HG03066 (cell line): Measurements from ENCODE around the gene SLU7.
"Not testable (repeated sequence)": the region's sequence is repeated elsewhere in the genome, so short reads cannot be mapped to it uniquely, and the experiment has no call there.

Experiments used
- ATAC-seq: cut with Tn5 transposase; IDR thresholded peaks from one replicate; pipeline ENCODE4 v1.9.1; 2021; ENCODE audit warnings: low read depth; ENCODE audit not compliant: unreplicated experiment

The SLU7 gene

DNA sequence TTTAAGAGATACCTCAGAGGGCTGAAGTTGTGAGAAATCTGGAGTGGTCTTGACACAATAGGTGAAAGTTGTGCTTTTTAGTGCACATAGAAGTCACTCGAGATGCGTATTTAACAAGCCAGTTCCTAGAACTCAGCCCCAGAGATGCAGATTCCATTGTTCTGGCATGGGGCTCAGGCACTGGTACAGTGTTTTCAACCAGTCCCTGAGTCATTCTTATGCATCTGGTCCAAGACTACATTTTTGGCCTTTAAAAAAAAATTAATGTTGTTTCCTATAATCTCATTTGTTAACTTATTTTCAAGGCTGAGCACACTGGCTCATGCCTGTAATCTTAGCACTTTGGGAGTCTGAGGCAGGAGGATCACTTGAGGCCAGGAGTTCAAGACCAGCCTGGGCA, 32.4 kb upstream of the SLU7 start:
- ATAC-seq = no peak

DNA sequence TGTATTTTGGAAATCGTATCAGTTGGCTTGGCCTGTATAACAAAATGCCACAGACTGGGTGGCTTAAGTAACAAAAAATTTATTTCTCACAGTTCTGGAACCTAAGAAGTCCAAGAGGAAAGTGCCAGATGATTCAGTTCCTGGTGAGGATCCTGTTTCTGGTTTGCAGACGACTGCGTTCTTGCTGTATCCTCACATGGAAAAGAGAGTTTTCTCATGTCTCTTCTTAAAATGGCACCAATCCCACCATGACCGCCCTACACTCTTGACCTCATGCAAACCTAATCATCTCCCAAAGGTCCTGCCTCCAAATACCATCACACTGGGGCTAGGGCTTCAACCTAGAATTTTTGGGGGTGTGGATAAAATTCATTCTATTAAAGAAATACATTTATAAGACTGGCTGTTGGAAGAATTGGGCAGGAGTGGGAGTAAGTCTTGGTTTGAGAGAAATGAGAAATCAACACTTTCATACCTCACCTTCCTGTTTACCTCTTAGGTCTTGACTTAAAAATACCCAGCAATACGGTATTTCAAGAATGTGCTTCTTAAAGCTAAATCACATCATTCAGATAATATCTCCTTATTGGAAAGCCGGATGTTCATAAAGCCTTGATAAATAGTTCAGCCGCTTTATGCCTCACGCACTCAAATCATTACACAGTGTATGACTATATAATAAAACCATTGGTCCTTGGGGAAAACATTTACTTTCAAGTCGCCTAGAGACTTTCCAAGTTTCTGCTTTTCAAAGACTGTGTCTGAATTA, 31.5 kb upstream of the SLU7 start:
- peak; percentile 53 for ATAC-seq

DNA sequence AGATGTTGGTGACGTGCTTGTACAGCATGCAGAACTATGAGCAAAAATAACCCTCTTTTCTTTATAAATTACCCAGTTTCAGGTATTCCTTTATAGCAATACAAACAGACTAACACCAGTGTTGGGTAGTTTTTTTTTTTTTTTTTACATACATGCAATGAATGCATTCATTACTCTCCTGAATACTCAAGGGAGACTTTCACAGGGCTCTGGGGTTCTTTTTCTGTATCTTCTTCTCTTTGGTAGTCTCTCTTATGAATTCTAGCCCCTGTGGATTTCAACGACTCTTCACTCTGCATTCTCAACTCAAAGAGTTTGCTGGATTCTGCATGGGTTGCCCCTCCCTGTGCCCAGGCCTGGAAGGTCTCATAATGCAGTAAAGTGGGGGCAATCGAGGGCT, 30.6 kb upstream of the SLU7 start:
- ATAC-seq = no peak

DNA sequence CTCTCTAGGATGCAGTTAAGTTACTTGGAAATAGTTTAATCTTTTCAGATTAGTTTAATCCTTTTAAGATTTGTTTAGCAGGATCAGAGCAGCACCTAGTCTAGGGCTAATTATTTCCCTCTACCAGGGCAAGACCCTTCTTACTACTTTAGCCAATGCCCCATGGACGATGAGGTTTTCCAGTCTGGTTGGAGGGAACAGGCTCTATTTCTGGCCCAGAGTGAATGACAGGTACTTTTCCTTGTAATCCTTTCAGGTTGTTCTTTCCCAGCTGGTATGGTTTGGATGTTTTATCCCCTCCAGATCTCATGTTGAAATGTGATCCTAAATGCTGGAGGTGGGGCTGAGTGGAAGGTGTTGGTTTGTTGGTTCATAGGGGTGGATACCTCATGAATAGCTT, 30.0 kb upstream of the SLU7 start:
- ATAC-seq = no peak

DNA sequence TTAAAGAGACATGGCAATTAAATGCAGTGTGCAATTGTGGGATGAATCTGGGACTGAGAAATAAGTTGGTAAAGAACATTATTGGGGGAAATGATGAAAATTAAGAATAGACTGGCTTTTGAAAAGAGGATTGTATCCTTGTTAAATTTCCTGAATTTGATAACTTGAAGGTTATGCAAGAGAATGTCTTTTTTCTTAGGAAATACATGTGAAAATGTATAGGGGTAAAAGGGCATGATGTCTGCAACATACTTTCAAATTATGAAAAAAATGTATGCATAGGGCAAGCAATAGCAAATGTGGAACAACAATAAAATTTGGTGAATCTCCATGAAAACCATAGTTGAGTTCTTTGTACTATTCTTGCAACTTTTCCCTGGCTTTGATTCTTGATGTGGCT, 26.9 kb upstream of the SLU7 start:
- no peak for ATAC-seq

DNA sequence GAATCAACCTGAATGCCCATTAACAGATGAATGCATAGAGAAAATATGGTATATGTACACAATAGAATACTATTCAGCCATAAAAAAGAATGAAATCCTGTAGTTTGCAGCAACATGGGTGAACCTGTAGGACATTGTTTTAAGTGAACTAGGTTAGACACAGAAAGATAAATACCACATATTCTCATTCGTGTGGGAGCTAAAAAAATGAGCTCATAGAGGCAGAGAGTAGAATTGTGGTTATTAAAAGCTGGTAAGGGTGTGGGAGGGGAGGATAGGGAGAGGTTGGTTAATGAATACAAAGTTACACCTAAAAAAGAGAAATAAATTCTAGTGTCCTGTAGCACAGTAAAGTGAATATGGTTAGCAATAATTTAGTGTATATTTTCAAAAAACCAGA, 26.3 kb upstream of the SLU7 start:
- no peak for ATAC-seq

DNA sequence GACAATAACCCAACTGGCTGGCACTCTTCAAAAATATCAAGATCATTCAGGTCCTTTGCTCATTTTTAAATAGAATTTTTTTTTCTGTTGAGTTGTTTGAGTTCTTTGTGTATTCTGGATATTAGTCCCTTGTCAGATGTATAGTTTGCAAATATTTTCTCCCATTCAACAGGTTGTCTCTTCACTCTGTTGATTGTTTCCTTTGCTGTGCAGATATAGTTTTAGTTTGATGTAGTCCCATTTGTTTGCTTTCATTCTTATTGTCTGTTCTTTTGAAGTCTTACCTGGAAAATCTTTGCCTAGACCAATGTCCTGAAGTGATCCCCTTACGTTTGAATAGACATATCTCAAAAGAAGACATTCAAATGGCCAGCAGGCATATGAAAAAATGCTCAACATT, 25.5 kb upstream of the SLU7 start:
- ATAC-seq = no peak

DNA sequence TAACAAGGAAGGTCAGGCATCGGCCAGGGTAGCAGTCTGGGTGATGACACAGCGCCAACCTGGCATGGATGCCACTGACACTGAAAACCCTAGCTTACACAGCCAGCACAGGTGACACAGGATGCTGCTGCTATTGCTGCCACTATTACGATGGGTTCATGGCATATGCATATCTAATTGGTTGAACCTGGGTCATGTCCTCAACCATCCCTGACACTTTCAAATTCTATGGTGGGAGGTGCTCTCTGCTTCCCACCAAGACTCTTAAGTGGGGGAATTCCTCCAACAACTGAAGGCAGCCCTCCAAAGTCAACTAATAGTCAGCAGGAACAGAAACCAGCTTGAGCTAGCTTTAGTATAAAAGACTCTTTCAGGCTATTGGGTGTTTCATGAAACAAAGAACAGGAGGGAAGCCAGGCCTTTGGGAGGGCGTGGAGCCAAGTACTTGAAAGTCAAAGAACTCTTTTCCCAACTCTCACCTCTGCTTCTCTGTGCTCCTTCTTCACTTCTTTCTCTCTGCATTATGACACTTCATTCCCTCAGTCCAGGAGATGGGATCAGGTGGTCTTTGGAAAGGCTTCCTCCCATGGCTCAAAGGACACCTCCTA, 24.0 kb upstream of the SLU7 start:
- no peak for ATAC-seq

DNA sequence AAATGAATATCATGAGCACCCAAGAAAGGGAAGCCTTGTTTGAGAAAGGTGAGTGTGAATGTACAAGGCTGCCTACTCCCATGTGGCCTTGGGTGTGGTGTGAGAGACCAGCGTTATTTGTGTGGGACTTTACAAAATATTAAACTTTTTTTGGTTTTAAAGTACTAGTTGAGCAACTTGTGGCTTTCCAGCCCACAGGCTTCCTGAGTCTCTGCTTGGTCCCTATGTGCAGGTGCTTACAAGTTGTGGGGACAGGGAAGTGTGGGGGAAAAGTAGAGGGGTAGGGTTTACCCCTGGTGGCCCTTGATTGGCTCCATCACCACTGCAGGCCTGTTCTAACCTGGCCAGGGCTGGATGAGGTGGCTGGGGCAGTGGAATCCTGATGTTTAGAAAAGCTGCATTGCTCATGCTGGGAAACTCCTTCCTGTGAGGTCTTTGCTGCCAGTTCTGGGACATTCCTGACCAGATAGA, 22.5 kb upstream of the SLU7 start:
- no peak for ATAC-seq

DNA sequence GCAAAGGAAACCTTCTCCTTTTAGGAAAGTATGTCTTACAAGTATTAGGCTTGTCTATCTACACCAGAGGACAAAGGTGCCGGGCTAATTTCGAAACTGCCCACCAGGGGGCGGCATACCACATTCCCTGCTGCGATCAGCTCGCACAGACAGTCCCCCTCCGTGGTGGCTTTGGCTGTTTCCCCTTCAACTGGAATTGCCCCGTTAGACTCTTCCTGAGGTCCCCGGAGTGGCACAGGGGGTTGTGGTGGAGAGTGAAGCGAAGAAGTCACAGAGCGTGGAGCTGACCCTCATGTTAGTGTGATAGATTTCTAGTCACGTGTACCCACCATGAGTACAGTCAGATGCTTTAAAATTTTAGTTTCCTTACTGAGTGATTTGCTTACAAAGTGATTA, 20.3 kb upstream of the SLU7 start:
- peak; percentile 57 for ATAC-seq

DNA sequence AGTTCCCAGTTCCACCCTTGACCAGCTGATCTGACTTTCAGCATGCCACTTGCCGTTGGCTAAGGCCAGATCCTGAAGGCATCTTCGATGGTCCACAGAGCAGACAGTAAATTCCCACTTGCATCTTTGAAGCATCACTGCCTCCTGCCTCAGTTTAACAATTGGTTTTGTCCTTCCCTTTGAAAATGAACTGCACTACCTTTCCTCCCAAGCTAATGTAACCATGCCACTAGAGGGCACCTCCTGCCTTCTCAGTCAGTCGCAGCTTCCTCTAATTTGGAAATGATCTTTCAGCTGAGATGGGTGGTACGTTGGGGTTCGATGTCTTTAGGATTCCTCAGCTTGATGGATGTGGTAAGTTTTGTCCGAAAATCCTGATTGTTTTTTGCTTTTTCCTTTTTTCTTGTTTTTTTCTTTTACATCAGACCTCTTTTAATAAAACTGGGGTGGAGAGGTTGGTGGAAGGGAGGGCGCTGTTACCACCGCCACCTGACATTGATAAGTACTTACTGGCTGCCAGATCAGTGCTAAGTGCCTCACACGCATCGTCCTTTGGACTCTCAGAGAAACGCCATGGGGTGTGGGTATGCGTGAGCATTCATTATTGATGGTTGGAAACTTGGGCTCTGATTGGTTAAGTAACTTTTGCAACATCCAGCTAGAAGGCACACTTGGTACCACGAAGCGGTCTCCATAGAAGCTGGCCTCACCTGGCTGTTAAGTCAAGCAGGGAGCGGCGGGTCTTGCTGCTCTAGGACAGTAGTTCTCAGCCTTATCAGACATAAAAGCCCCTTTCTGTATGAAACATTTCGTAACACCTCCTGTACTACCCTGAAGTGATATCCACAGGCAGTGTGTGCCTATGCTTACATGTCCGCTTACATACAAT, 19.7 kb upstream of the SLU7 start:
- peak; percentile 28 for ATAC-seq

DNA sequence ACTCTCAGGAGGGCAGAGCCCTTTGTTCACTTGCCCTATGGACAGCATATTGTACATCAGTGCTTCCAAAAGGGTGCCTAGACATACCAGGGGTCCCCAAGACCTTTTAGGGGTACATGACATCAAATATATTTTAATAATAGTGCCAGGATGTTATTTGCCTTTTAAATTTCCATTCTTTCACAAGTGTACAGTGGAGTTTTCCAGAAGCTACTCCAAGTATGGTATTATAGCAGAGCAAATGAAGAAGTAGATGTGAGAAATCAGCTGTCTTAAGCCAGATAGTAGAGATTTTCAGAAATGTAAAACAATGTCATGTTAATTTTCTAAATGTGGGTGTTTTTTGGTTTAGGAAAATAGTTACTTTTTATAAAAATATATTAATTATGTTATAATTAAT, 18.4 kb upstream of the SLU7 start:
- no peak for ATAC-seq

DNA sequence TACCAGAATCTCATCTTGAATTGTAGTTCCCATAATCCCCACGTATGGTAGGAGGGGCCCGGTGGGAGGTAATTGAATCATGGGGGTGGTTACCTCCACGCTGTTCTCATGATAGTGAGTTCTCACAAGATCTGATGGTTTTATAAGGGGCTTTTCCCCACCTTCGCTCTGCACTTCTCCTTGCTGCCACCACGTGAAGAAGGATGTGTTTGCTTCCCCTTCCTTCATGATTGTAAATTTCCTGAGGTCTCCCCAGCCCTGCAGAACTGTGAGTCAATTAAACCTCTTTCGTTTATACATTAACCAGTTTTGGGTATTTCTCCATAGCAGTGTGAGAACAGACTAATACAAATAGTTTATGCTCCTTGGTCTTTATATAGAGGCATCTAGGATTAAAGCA, 17.8 kb upstream of the SLU7 start:
- ATAC-seq = not testable (repeated sequence)

DNA sequence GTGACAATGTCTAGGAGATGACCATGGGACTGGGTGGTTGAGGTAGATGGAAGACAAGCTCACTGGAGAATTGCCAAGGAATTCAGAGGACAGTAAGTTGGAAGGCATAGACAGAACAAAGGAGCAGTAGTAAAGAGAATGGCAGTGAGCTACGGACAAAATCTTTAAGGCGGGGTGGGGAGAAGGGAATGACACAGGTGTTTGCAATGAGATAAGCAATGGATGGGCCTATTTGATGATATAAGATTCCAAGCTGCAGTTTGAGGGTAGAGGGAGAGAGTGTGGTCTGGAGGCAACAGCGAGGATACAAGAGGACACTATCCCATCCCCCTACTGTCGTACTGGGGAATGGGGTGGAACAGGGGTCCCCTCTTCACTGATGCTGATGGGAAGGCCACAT, 17.1 kb upstream of the SLU7 start:
- ATAC-seq = no peak

DNA sequence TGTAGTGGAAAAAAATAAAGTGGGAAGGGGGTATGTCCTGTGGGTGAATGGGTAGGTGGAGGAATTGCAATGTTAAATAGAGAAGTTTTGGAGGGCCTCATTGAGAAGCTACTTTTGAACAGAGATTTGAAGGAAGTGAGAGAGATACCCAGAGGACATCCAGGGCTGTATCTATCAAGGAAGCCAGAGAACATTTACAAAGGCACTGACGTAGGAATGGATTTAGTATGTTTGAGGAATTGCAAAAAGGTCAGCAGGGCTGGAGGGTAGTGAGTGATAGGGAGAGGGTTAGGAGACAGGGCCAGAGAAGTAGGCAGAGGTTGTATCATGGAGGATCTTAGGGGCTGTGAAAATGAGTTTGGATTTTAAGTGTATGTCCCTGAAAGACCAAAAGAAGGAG, 16.7 kb upstream of the SLU7 start:
- ATAC-seq = no peak

DNA sequence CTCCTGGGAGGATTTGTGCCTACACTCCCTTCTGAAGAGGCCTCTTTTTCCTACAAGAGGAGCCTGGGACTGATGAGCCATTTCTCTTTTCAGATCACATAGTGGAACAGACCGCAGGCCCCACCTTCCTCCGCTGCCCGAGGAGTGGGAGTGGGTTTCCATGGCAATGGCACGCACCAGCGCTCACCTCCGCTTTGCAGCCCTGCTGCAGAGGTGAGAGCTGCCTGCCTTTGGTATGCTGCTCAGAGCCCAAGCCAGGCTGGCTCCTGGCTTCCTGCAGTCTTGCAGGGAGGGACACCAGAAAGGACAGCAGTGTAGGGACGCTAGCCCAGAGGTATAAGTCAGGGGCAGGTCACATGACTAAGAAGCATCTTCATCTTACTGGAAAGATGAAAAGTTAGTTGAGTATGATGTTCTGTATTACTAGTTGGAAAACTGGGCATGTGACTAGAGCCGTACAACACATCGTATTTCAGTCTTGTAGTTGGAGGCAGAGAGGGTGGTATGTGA, 15.2 kb upstream of the SLU7 start:
- peak; percentile 79 for ATAC-seq

DNA sequence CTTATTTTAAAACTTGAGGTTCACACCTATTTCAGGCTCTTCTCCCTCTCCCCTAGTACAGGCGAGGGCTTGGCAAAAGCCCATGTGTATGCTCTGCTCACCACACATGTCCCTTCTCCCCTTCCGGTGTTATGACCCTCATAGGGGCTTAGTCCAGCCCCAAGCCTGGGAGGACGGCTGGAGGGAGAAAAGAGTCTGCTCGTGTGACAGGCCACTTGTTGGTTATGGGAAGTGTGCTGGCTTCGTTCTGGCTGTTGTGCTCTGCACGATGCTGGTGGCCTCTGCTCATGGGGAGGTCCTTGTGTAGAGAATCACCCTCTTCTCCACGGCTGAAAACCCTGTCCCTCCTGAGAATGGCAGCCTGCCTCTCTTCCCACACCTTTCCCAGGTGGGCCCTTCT, 13.9 kb upstream of the SLU7 start:
- no peak for ATAC-seq

DNA sequence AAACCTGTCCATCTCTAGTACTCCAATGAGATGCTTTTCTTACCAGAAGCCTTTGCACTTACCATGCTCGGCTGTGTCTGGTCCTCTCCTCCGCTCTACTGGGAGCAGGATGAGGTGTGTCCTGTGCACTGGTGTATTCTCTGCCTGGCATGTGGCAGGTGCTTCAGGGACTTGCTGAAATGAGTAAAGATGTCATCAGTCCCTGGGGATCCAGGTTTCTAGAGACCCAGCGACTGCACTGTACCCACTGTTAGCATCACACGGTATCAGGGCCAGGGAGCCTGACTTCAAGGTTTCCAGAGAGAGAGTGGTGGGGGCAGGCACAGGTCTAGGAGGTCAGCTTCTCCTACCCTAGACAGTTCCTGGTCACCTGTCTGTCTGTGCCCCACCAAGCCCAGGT, 13.3 kb upstream of the SLU7 start:
- no peak for ATAC-seq

DNA sequence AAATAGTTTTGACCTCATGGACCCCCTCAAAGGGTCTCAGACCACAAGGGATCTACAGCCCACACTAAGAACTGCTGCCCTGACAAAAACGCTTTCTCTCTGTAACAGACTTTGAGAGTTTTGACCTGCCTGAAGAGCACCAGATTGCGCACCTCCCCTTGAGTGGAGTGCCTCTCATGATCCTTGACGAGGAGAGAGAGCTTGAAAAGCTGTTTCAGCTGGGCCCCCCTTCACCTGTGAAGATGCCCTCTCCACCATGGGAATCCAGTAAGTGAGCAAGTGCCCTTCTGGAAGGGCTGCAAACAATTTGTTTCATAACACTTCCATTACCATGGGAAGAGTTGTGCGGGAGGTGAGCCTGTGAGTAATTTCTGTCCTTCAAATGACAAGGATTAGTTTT, 8.7 kb upstream of the SLU7 start:
- no peak for ATAC-seq

DNA sequence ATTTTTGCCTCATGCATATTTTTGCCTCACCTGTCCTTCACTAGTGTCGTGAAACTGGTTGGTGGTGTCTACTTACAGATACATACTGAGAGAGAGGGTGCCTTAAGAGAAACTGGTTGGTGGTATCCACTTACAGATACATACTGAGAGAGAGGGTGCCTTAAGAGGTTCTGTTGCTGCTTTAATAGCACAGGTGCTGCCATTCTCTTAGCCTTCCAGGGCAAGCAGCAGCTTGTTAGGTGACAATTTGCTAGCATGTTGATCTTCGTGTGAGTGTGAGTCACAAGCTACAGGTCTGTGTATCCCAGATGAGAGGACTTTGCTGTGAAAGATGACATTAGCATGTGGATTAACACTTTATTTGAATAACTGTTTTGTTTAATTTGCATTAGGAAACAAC, 4.2 kb upstream of the SLU7 start:
- ATAC-seq = no peak

DNA sequence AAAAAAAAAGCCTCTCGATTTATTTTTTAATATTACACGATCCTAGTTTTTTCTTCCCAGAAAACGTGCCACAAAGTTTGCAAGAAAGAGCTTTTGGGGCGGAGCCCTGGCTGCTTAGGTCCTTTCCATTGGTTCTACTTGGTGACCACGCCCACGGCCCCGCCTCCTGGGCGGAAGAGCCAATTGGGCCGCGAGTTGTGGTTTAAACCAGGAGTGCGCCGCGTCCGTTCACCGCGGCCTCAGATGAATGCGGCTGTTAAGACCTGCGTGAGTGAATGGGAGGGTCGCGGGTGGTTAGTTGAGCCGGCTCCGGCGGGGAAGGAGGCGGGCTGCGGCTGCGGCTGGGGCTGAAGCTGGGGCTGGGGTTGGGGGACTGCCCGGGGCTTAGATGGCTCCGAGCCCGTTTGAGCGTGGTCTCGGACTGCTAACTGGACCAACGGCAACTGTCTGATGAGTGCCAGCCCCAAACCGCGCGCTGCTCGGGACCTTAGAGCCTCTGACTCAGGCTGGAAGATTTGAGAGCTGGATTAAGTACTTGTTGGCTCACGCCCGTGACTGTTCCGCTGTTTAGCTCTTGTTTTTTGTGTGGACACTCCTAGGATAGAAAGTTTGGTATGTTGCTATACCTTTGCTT, 2.9 kb upstream of the SLU7 start, which contains the start of gene PTTG1:
Gene PTTG1 (plus strand): TSS at position 231 of the 634 bp plus-strand sequence. CDS start 458 bp downstream, outside the sequence.
- peak; percentile 66 for ATAC-seq
